GM18511 (cell line): ENCODE measurements around the gene PLA2G4D.
"Not testable (repeated sequence)": the region's sequence is repeated elsewhere in the genome, so short reads cannot be mapped to it uniquely, and the experiment has no call there.

Source experiments
- ATAC-seq: cut with Tn5 transposase; IDR thresholded peaks from one replicate; pipeline ENCODE4 v1.9.1; 2021; ENCODE audit warnings: mild to moderate bottlenecking, moderate library complexity; ENCODE audit not compliant: unreplicated experiment

The PLA2G4D gene

DNA sequence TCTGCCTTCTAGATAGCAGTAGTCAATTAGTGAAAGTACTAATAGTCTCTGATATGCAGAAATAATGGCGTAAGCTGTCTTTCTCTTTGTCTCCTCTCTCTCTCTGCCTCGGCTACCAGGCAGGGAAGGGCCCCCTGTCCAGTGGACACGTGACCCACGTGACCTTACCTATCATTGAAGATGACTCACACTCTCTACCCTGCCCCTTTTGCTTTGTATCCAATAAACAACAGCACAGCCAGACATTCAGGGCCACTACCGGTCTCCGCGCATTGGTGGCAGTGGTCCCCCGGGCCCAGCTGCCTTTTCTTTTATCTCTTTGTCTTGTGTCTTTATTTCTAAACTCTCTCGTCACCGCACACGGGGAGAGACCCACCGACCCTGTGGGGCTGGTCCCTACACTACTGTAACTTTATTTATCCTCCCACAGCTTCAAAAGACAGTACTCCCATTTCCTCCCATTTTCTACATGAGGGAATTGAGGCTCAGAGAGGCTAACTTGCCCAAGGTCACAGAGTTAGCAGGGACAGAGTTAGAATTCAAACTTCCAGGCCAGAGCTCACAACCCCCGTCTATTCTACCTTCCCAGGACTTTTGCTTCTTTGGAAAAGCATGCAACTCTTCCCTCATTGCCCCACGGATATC is 2.5 kb downstream of the PLA2G4D start:
- ATAC-seq = not testable (repeated sequence)

DNA sequence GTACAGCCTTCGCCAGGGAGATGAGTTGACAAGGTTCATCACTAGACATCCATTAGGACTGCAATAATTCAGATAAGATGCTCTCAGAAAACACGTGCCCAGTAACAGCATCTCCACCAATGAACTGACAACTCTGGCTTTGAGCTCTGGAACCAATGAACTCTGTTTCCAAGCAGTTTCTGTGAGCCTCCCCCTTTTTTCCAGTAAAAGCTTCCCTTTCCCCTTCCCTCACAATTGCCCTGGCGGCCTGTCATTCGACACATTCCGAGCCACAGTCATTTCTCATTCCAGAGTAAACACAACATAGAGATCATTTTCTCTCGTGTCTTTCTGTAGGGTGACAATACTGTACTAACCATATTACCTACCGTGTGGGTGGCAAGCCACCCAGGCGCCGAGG is 3.6 kb downstream of the PLA2G4D start:
- ATAC-seq = no peak

DNA sequence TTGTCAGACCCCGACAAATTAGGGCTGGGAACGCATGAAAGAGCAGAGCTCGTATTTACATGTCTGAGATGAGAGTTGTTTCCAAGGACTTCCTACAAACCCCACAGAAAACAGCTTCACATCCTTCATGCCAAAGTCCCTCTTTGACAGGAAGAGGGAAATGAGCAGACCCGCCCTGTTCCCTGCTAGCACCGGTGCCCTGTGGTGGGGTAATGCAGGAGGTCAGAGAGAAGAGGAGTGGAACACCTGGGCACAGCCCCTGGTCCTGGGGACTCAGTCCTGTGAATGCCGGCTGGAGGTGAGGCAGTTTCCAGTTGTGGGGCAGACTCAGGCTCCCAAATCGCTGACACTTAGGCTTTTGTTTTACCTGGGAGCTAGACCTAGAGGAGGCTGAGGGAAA is 4.0 kb downstream of the PLA2G4D start:
- no peak for ATAC-seq

DNA sequence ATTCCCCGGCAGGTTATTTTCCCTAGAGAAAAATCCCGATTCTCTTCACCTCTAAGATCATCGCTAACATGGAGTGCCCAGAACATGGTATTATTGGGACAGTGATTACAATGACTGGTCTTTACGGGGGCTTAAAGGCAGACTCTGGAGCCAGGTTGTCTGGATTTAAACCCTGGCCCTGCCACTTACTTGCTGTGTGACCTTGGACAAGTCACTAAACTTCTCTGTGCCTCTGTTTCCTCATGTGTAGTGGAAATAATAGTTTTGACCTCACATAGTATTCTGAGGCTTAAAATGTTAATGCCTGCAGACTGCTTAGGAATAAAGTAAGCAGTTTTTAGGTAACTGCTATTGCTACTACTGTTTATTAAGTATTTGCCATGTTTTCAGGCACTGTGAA is 4.4 kb downstream of the PLA2G4D start:
- no peak for ATAC-seq

DNA sequence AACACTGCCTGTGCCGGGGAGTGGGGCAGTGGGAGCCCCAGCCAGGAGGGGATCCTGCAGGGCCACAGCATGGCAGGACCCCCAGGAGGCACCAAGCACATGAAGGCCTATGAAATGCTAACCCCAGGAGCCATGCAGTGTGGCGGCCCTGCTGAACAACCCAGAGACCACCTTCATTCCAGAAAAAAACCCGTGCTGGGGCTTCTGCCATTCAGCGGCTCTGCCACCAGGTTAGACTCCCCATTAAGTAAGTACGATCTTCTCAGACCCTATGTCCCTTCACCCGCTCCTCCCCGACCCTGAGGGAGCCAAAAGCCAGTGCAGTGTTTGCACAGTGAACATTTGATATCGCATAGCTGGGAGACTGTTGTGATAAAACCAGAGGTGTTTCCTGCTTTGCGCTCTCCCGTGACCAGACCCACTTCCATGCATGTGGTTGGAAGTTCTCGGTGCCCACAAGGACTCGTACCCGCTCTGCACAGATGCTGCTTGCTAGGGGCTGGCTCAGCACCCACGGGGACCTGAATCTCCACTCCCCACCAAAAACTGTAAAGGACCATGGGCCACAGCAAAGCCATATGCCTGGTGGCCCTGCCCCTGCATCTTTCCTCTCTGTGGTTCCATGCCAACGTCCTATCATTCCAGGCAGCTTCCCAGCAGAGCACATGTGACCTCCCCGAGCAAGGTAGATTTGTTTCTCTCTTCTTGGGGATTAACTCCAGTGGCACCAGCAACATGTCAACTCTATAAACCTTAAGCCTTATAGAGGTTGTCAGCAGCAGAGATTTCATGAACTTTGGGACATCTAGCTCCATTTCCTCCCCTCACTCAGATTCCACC is 5.3 kb downstream of the PLA2G4D start:
- no peak for ATAC-seq

DNA sequence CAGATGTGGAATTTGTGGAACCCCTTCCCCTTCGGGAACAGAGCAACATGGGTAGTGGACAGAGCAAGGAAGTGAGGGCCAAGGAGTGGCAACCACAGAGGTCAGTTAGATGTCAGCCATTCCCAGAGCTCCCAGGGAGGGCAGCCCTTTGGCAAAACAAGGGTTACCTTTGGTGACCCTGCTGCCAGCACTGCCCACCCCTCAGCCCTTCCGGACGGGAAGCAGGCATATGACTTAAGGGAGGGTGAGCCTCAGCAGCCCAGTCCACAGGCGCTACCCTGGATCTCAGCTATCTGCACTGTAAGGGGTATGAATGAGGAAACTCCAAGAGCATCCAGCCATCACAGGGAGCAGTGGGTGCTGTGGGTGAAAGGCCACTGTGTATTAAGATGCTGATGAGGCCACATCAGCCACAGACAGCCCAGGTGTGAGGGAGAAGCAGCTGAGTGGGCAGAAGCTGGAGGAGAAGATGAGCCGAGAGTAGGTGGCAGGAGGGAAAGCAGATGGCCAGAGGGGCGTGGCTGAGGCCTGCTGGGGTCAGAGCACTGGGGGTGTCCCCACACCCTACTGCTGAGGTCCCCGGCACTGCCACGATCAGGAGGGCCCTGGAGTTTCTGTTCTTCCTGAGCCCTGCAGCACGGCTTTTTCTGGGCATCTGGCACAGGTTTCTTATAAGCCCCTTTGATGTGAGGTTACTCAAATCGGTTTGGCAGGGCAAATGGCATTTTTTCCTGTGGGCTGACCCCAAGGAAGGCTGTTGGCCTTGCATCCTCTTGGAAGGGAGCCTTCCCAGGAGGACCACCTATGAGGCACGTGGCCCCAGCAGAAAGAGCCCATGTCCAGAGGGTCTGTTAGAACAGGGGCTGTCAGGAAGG is 6.2 kb downstream of the PLA2G4D start:
- ATAC-seq = no peak

DNA sequence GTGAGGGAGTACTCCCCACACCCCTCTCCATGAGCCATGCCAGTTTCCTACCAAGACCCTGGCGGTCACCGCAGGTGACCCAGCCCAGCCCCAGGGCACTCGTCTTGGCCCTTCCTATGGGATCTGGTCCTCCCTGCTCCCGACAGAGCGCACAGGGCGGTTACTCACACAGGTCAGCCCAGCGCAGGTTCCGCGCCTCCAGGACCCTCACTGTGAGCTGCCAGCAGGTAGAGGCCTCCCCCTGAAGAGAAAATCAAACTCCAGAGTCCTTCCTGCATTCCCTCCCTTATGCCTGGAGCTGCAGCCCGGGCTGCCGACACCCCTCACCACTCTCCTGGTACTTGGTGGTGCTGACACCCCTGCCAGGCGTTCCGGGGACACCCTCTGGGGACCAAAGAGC is 6.9 kb downstream of the PLA2G4D start:
- no peak for ATAC-seq

DNA sequence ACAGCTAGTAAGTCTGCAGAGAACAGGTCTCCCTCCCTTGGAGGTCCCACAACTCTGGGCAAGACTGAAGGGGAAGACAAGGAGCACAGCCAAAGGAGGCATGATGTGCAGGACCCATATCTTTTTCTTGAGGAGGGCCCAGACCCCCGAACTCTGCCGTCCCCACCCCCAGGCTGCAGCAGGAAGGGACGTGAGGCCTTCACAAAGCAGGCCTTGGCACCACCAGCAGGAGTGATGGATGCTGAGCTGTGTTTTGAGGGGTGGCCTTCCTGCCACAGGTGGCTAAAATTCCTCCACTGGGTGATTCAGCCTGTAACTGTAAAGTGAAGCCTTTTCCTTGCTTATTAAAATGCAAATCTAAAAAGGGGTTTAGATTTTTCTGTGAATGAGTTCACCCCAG is 8.6 kb downstream of the PLA2G4D start:
- no peak for ATAC-seq

DNA sequence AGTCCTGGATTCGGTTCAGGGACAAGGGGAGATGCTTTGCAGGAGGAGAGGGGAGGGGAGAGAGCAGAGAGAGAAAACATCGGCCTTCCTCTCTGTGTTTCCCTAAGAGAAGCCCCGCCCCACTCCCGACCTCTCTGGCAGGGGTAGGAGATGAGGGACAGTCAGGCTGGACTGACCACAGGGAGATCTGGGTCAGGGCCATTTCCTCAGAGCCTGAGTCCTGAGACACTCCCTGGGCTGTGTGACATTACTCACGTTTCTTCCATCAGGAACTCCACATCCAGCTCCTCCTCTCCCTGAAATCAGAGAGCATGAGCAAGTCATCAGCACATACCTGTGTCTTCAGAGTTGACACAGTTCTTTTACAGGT is 9.1 kb downstream of the PLA2G4D start:
- ATAC-seq = no peak

DNA sequence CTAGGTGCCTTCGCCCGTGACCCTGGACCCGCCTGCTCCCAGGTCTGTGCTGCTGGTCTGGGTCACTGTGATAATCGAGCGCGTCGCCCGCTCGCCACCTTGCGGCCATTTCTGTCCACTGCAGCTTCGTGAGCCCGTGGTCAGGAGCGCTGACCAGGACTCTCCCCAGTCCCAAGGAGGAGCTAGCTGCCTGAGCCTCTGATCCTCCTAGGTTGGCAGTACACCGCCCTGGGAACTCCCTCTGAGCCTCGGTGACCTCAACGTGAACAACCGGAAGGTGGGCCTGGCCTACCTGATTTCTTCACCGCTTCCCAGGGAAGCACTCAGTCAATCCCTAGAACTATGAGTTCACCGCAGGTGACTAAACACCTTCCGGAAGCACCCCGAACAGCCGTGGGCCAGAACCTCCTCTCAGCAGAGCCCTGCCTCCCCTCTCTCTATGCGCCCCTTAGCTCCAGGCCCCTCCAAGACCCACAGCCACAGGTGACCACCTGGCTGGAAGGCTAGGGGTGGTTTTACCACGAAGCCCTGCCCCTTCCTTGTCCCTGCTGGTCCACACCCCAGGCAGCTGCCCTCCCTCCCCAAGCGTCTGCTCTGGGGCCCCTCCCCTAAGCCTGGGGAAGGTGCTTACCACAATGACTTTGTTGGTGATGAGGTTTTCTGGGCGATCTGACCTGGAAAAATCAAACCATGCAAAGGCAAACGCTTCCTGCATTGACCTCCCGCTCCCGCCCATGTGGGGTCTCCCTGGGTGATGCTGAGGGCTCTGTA is 9.7 kb downstream of the PLA2G4D start:
- no peak for ATAC-seq

DNA sequence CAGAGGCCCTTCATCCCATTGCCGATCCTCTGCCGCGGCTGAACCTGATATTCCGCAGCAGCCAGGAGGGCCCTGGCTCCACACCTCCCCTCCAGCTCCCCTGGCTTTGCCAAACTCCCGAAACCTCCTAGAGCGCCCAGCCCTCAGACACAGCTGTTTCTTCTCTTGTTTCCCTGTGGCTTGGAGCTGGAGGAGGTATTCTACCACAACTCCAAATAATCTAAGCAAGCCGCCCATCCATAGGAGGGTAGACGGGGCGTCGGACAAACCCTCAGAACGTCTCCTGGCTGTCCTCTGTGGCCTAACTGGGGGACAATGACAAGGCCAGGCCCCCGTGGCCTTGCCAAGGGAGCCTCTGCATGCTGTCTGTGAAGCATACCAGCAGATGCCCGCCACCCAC is 10.4 kb downstream of the PLA2G4D start:
- ATAC-seq = no peak

DNA sequence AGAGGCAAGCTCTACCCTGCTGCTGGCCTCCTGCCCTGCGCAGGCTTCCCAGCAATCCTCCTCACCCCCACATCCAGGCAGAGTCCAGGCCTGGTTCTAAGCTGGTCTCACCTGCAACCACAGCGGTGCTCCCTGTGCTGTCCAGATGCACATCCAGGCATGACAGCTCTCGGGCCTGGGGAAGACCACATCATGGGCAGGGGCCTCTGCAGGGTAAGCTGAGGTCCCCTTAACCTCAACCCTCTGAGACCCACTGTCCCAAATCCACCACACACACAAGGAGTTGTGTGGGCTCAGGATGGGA is 10.8 kb downstream of the PLA2G4D start:
- no peak for ATAC-seq

DNA sequence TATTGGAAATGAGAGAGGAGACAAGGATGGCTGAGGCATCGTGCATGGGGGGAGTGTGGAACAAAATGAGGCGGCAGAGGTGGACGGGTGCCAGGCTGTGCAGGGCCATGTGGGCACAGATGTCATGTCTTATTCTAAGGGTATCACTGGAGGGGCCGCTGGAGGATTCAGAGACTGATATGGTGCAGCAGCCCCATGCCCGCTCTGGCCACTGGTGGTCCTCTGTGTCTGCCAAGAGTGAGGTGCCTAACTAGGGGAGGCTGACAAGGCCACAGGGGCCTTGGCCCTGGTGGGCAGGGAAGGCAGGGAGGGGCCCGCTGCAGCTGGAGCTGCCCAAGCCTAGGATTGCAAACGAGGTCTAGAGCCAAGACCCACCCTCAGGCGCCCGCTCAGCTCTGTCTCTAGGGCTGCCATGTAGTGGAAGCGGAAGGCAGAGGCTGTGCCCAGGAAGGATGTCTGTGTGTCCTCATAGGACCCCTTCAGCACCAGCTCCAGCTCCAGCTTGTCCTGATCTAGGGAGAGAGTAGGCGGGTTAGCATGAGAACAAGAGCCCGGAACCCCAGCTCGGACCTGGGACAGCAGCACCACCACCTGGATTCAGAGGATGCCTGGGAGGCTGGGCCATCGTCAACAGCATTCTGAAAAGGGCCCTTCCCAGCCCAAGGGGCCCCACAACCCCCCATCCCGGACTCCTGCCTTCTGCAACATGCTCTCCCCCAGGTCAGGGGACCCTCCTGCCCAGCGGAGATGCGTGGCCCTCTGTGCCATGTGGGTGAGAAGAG is 11.3 kb downstream of the PLA2G4D start:
- no peak for ATAC-seq

DNA sequence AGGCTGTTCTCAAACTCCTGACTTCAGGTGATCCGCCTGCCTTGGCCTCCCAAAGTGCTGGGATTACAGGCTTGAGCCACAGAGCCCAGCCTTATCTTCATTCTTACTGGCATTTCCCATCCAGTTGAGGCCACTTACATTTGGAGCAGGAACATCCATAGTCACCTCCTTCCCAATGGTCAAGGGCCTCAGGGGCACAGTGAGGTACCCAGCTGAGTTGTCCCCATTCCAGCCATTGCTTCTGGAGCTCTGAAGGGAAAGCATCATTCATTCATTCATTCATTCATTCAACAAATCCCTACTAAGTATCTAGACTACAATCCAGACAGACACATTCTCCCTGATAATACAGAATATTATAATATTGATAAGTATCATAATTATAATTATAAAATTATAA is 12.2 kb downstream of the PLA2G4D start:
- ATAC-seq = no peak

DNA sequence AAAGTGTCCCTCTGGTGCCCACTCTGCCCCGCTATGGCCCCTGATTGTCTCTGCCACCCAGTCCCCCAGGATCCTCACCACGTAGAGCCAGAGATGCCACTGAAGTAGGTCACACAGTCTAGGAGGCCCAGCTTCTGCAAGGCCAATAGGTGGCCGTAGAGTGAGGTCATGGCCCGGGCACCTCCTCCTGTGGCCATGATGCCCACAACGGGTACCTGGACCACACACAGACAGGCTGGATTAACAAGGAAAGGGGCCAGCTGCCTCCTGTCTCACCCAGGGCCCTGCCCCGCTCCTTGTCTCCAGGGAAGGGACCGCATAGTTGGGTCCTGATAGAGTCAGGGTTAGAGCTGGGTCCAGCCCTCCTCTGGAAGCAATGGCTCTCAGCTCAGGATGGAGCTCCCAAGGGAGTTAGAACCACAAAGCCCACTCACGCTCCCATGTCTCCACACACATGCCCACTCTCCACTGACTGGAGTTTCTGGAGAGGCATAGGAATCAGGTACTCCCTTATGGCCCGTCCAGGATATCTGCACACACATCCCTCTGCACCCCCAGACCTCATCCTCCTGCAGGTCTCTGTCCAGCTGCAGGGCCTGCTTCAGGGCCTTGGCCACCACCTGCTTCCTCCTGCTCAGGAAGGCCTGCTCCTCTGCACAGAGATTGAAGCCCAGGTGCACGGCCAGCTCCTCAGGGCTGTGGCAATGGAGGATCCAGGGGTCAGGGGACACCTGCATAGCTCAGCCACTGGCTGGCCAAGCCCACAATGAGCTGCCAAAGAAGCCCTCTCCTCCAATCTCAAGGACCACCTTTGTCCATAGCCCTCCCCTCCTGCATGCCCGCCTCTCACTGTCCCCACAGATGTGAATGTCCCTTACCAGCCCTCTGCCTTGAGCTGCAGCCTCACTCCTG is 13.2 kb downstream of the PLA2G4D start:
- ATAC-seq = no peak

DNA sequence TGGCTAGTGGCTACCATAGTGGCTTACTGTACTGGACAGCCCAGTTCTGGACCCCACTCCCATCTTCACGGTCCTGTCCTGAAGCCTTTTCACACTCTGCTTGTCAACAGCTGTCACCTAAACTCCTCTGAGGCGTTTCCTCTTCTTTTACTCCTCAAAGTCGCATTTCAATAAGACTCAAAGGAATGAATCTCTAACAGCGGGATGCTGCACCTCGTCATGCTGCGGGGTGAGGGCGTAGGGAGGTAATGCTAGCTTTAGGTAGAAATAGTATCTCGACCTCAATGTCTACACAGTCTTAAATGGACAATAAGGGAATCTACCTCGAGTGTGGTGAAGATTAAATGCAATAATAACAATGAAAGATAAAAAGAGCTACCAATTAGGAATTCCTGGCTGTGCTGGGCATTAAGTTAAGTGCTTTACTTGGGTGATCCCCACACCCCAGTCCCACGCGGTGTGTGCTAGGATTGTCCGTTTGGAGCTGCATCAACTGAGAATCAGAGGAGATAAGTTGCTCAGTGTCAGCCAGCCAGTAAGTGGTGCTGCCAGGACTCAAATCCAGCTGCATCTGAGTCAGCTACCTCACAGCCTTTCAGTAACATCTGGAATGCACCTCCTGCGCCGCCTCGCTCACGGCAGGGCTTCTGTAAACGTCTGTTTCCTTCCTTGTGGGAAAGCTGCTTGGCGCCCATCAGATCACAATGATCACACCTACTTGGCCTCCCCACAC is 14.0 kb downstream of the PLA2G4D start:
- no peak for ATAC-seq

DNA sequence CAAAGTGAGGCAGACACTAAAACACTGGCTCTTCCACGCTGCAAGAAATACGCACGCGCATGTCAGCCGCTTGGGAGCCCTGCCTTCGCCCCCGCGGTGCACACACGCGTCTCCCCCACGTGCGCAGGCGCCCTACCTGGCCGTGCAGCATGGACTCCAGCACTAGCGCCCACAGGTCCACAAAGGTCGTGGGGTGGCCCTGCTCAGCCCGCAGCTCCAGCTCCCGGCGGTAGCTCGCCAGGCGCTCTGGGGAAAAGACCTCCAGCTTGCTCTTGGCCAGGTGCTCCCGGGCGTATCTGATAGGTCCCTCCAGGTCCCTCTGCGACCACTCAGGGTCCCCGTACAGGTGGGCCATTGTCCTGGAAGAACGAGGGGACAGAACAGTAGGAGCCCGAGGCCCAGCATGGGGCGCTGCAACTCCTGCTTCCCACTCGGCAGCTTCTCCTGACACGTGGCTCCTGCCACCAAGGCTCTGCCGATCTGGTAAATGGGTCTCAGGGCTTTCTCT is 14.9 kb downstream of the PLA2G4D start:
- no peak for ATAC-seq

DNA sequence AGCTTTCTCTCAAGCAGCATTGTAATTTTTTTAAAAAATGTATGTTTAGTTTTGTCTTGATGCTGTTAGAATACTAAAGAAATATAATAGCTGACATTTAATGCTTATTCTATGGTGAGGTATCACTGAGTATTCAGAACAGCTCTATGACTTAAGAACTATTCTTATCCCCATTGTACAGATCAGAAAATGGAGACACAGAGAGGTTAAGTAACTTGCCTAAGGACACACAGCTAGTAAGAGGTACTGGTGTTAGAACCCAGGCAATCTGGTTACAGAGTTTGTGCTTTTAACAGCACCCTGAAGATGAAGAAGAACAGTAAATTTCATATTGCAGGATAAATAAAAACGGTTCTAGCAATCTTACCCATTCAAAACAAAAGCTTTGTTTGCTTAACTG is 15.5 kb downstream of the PLA2G4D start:
- ATAC-seq = no peak
